NCI-H187 (cell line): ENCODE results near the gene LUM.

Experiments
- DNase-seq, 2 experiments: peaks; one replicate each; lab custom pipeline; 2025; lab: John Stamatoyannopoulos, UW

Gene LUM

GRCh38 chr12:91111366-91112325 is at the start of gene LUM:
Gene LUM (minus strand): TSS chr12:91111494. CDS start chr12:91108979, 2,515 bp downstream.
- no peak for DNase-seq

GRCh38 chr12:91161009-91161408 is 49.7 kb upstream of the LUM start:
- no peak for DNase-seq

GRCh38 chr12:91155990-91156389 is 44.7 kb upstream of the LUM start:
- DNase-seq = no peak

GRCh38 chr12:91154131-91154530 is 42.8 kb upstream of the LUM start:
- no peak for DNase-seq

- DNase-seq = no peak
These were observed 32.8 kb upstream of the LUM start for GRCh38 chr12:91144053-91144452.

- no peak for DNase-seq
These were observed 31.9 kb upstream of the LUM start for GRCh38 chr12:91143206-91143605.

- DNase-seq = no peak
These were observed 30.9 kb upstream of the LUM start for GRCh38 chr12:91142221-91142631.

- DNase-seq = no peak
These were observed 29.0 kb upstream of the LUM start for GRCh38 chr12:91140026-91140931.

- DNase-seq = no peak
These were observed 28.0 kb upstream of the LUM start for GRCh38 chr12:91139286-91139685.

GRCh38 chr12:91138337-91138920 is 27.1 kb upstream of the LUM start:
- DNase-seq = no peak

- DNase-seq = no peak
These were observed 22.6 kb upstream of the LUM start for GRCh38 chr12:91133871-91134270.

GRCh38 chr12:91129662-91130362 is 18.5 kb upstream of the LUM start:
- no peak for DNase-seq

GRCh38 chr12:91127751-91128150 is 16.5 kb upstream of the LUM start:
- no peak for DNase-seq

GRCh38 chr12:91127306-91127705 is 16.0 kb upstream of the LUM start:
- no peak for DNase-seq

- no peak for DNase-seq
These were observed 15.2 kb upstream of the LUM start for GRCh38 chr12:91126516-91126915.

- DNase-seq = no peak
These were observed 12.1 kb upstream of the LUM start for GRCh38 chr12:91123236-91123916.

GRCh38 chr12:91120781-91121180 is 9.5 kb upstream of the LUM start:
- no peak for DNase-seq

- DNase-seq = no peak
These were observed 7.8 kb upstream of the LUM start for GRCh38 chr12:91119089-91119488.

GRCh38 chr12:91113621-91114020 is 2.3 kb upstream of the LUM start:
- no peak for DNase-seq

GRCh38 chr12:91110311-91110924 is 876 bp downstream of the LUM start:
- DNase-seq = no peak
